Naive thymus-derived CD4-positive, alpha-beta T cell (primary cell): ENCODE data around the gene KLF11. TPM values are rescaled to one million over a fixed set of nuclear protein-coding genes. Genes with fewer than 3 reads are reported as not detected.

Source experiments
- ATAC-seq: fragments of 150-1000 bp; cut with Tn5 transposase; 2 replicates; pipeline ENCODE4 v1.10.0; 2021; ENCODE audit warnings: mild to moderate bottlenecking, moderate library complexity
- CTCF ChIA-PET: fragments of 350-600 bp; sonication (Branson Sonifier 250); formaldehyde crosslinking; loops from one replicate; lab custom pipeline; 2021; ENCODE audit warnings: antibody characterized with exemption; lab: Charles Lee
- POLR2A ChIA-PET: fragments of 350-600 bp; sonication (Branson Sonifier 250); formaldehyde crosslinking; loops from one replicate; lab custom pipeline; 2021; ENCODE audit warnings: antibody characterized with exemption, inconsistent platforms; lab: Charles Lee
- DNase-seq, 9 donors: peaks; one replicate each; pipeline versions ENCODE4 v3.0.0 to v3.0.0-alpha.2; 2020 to 2022; ENCODE audit warnings: mixed read lengths in 1 of 9
- H3K27ac ChIP-seq: one replicate; pipeline ENCODE4 v1.7.0; 2013; ENCODE audit warnings: mild to moderate bottlenecking, low read depth, low read length, moderate library complexity
- H3K27me3 ChIP-seq, 2 donors: one replicate each; pipeline ENCODE4 v1.7.0; 2013; ENCODE audit warnings: low read length in 2 of 2, mild to moderate bottlenecking in 2 of 2, moderate library complexity in 2 of 2; ENCODE audit not compliant: control insufficient read depth in 2 of 2, insufficient read depth in 2 of 2
- H3K36me3 ChIP-seq, 3 experiments: 1 replicate in 2 of 3; 2 replicates in 1 of 3; pipeline ENCODE4 v1.7.0; 2013; ENCODE audit warnings: low read length in 3 of 3, mild to moderate bottlenecking in 3 of 3, moderate library complexity in 1 of 3; ENCODE audit not compliant: insufficient read depth in 3 of 3, control insufficient read depth in 2 of 3
- H3K4me1 ChIP-seq, 2 donors: one replicate each; pipeline ENCODE4 v1.7.0; 2013; ENCODE audit warnings: low read length in 2 of 2, mild to moderate bottlenecking in 2 of 2, moderate library complexity in 1 of 2; ENCODE audit not compliant: control insufficient read depth in 2 of 2, insufficient read depth in 2 of 2
- H3K4me3 ChIP-seq: 2 replicates; pipeline ENCODE4 v1.7.0; 2013; ENCODE audit warnings: mild to moderate bottlenecking, low read length
- H3K9me3 ChIP-seq, 3 experiments: 1 replicate in 2 of 3; 2 replicates in 1 of 3; pipeline ENCODE4 v1.7.0; 2013; ENCODE audit warnings: low read length in 3 of 3; ENCODE audit not compliant: control insufficient read depth in 2 of 3
- H3K27ac Mint-ChIP-seq, 9 donors: one replicate each; pipeline ENCODE4 v1.8.0; 2020 to 2022; ENCODE audit warnings: mixed read lengths in 9 of 9, mild to moderate bottlenecking in 8 of 9, moderate library complexity in 5 of 9, inconsistent platforms in 2 of 9
- H3K27me3 Mint-ChIP-seq, 5 donors: one replicate each; pipeline ENCODE4 v1.8.0; 2021 to 2022; ENCODE audit warnings: mixed read lengths in 5 of 5, mild to moderate bottlenecking in 1 of 5
- H3K36me3 Mint-ChIP-seq, 5 donors: one replicate each; pipeline ENCODE4 v1.8.0; 2020 to 2022; ENCODE audit warnings: mixed read lengths in 5 of 5, mild to moderate bottlenecking in 3 of 5, inconsistent platforms in 1 of 5
- H3K4me1 Mint-ChIP-seq, 7 donors: one replicate each; pipeline ENCODE4 v1.8.0; 2020 to 2022; ENCODE audit warnings: mixed read lengths in 7 of 7, mild to moderate bottlenecking in 3 of 7, inconsistent platforms in 1 of 7
- H3K4me3 Mint-ChIP-seq, 10 donors: one replicate each; pipeline ENCODE4 v1.8.0; 2020 to 2022; ENCODE audit warnings: mild to moderate bottlenecking in 10 of 10, mixed read lengths in 10 of 10, moderate library complexity in 6 of 10, inconsistent platforms in 2 of 10
- H3K9me3 Mint-ChIP-seq, 11 donors: one replicate each; pipeline ENCODE4 v1.8.0; 2020 to 2022; ENCODE audit warnings: mixed read lengths in 11 of 11, mild to moderate bottlenecking in 4 of 11, inconsistent platforms in 1 of 11, moderate library complexity in 1 of 11
- intact Hi-C, 2 donors: fragments of 100-400 bp; cut with micrococcal nuclease; formaldehyde crosslinking; loops; one replicate each; pipeline ENCODE4 v1.15.1; 2023
- polyA plus RNA-seq, 2 donors: library from polyadenylated mRNA; unstranded; fragments of 300-500 nt; fragmentation: Illumina TruSeq; gene quantifications; one replicate each; pipeline ENCODE4 v1.2.3, GENCODE V29; 2021
- total RNA-seq, 6 experiments: library from RNA in 5 of 6; stranded (reverse) in 5 of 6; gene quantifications; 1 replicate in 5 of 6; 2 replicates in 1 of 6; pipeline ENCODE4 v1.2.3 and lab custom pipeline; 2021 to 2026

Gene KLF11
- total RNA-seq: 10 to 100 TPM in 2 of 5 experiments, 1 to 10 TPM in 3; 2.7 to 48.6 (median 6.8) TPM
- 1 to 10 TPM; 1.3 to 1.7 TPM for polyA plus RNA-seq
- 40.7 reads per million, percentile 66 among the genes with 10 or more reads in this experiment for total RNA-seq (lab: John Stamatoyannopoulos, UW)

DNA sequence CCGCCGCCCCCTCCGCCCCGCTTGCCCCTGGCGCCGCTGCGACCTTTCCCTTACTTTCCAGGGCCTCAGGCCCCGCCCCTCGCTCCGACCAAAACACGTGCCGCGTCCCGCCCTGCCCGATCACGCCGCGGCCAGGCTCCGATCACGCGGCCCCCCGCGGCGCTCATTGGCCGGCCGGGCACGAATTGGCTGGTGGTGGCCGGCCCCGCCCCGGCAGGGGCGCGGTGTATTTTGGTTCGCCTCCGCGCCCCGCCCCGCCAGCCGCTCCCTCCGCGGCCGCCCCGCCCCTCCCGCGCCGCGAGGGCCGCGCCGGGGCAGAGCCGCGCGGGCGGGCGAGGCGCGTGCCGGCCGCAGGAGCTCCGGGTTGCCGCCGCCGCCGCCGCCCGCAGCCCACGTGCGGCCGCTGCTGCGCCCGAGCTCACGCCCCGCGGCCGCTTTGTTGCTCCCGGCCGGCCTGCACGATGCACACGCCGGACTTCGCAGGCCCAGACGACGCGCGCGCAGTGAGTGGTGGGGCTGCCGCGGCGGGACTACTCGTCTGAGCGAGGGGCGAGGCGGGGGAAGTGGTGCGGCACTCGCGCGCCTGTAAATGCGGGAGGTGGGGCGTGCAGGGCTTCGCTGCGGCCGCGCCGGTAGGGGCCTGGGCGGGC is at the start of gene KLF11:
KLF11 (plus strand) TSS at position 295 of the 650 bp plus-strand sequence; CDS start at position 462, 167 bp downstream.
- Histone ChIP-seq H3K9me3 (no peaks in the 10 kb centered on the region), H3K36me3 (peaks cover 0 to 12% (median 0%) of the 10 kb centered on the region in 3 experiments), H3K4me3 (peak within 1 kb of the TSS; percentile 53), H3K27ac (peak within 1 kb of the TSS; percentile 76), H3K4me1 (peaks cover 6% of the 10 kb centered on the region in 2 donors), H3K27me3 (no peaks in the 10 kb centered on the region)
- ATAC-seq (peak; percentile 81), DNase-seq (peak; percentile 61 to 83 (median 77))
- peaks cover 14 to 34% (median 29%) of the 10 kb centered on the region in 7 donors for H3K4me1 Mint-ChIP-seq
- intact Hi-C loops: loop anchor here (1.0 to 10.0 kb wide), 10 partner anchors 14 to 1206 kb away; partner anchors contain the start of genes TAF1B (in 2 of the 2), ADAM17 (in 1 of the 2), CPSF3 (in 1 of the 2) and HPCAL1 (in 1 of the 2)
- CTCF ChIA-PET: interaction anchor here (1.3 to 8.5 kb wide), 2 partner anchors 59 to 230 kb away, joined by 5 to 77 read pairs; no protein-coding TSS in a partner anchor
- POLR2A ChIA-PET: interaction anchor here (1.1 to 1.6 kb wide), 3 partner anchors 14 to 200 kb away, joined by 3 to 7 read pairs (median 5); partner anchors contain the start of gene TAF1B
- peaks cover 0 to 31% (median 0%) of the 10 kb centered on the region in 5 donors for H3K27me3 Mint-ChIP-seq
- peak within 1 kb of the TSS; percentile 83 to 94 (median 89) for H3K4me3 Mint-ChIP-seq
- H3K36me3 Mint-ChIP-seq: peaks cover 0 to 9% (median 3%) of the 10 kb centered on the region in 5 donors
- peaks cover 0 to 5% (median 0%) of the 10 kb centered on the region in 11 donors for H3K9me3 Mint-ChIP-seq
- H3K27ac Mint-ChIP-seq: peak within 1 kb of the TSS; percentile 87 to 95 (median 93)

DNA sequence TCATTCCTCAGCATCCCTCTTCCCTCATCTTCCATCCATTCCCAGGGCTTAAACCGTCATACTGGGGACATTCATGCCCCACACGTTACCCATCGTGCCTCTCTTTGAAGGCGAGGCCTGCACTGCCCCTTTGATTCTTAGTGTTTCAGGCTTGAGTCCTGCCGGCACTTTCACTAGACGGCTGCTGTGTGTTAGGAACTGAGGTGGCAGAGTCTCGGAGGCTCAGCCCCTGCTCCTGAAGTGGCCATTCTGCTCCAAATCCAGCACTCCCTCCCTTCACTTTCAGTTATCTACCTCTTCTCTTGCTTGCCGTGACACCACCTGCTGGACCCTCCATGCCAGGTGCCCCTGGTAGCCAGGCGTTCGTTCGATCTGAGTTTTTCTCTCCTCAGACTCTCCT is 48.9 kb upstream of the KLF11 start:
- peak overlapping the region in 1 of 9 donors; percentile 77 for H3K27ac Mint-ChIP-seq
- ChIA-PET POLR2A (no interaction called here), CTCF (interaction anchor here (0.5 to 2.6 kb wide), 2 partner anchors 10 to 113 kb away, joined by 3 to 8 read pairs; no protein-coding TSS in a partner anchor)
- Histone ChIP-seq H3K4me3 (no peak overlapping the region), H3K36me3 (no peaks in the 10 kb centered on the region), H3K27ac (no peak overlapping the region), H3K27me3 (no peaks in the 10 kb centered on the region), H3K4me1 (no peaks in the 10 kb centered on the region), H3K9me3 (no peaks in the 10 kb centered on the region)
- no peak for DNase-seq
- intact Hi-C loops: no loop called here
- H3K4me1 Mint-ChIP-seq: no peaks in the 10 kb centered on the region
- H3K27me3 Mint-ChIP-seq: peaks cover 0 to 6% (median 0%) of the 10 kb centered on the region in 5 donors
- ATAC-seq: no peak
- no peak overlapping the region for H3K4me3 Mint-ChIP-seq
- peaks cover 0 to 9% (median 0%) of the 10 kb centered on the region in 5 donors for H3K36me3 Mint-ChIP-seq
- no peaks in the 10 kb centered on the region for H3K9me3 Mint-ChIP-seq

DNA sequence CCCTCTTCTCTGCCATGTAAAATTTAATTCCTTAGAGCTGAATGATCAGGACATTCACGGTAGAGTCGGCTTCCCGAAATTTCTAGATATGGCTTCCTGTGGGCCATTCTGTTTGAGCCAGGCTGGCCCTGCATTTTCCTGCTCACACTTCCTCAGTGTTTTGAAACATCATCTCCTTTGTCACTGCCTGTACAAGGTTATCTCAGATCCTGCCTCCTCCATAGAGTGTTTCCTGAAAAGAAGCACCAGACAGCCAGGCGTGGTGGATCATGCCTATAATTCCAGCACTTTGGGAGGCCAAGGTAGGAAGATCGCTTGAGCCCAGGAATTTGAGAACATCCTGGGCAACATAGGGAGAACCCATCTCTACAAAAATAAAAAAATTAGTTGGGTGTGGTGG is 48.3 kb upstream of the KLF11 start:
- Histone ChIP-seq H3K4me3 (no peak overlapping the region), H3K9me3 (no peaks in the 10 kb centered on the region), H3K36me3 (no peaks in the 10 kb centered on the region), H3K4me1 (no peaks in the 10 kb centered on the region), H3K27me3 (no peaks in the 10 kb centered on the region), H3K27ac (no peak overlapping the region)
- peaks cover 0 to 9% (median 0%) of the 10 kb centered on the region in 5 donors for H3K36me3 Mint-ChIP-seq
- peaks cover 0 to 6% (median 0%) of the 10 kb centered on the region in 5 donors for H3K27me3 Mint-ChIP-seq
- no peak overlapping the region for H3K27ac Mint-ChIP-seq
- ChIA-PET POLR2A (no interaction called here), CTCF (interaction anchor here (0.5 to 2.6 kb wide), 2 partner anchors 11 to 114 kb away, joined by 3 to 8 read pairs; no protein-coding TSS in a partner anchor)
- H3K4me1 Mint-ChIP-seq: no peaks in the 10 kb centered on the region
- no peak for DNase-seq
- H3K9me3 Mint-ChIP-seq: no peaks in the 10 kb centered on the region
- intact Hi-C loops: no loop called here
- no peak for ATAC-seq
- H3K4me3 Mint-ChIP-seq: no peak overlapping the region

DNA sequence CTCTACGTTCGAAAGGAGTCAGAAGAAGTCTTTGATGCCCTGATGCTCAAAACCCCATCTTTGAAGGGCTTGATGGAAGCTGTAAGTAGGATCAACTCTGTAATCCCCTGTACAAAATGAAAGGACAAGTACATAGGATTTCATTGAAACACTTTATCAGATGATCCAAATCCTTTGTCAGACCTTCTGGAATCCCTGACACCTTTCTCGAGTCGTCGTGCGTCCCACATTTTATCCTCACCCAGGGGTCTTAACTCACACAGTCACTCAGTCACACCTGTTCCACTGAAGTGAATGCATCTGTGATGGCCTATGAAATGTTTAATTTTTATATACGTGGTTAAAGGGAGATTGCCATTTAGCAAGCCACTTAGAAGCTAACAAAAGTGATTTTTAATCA is 47.0 kb upstream of the KLF11 start:
- CTCF ChIA-PET: interaction anchor here (2.6 kb wide), 1 partner anchor 12 kb away, joined by 8 read pairs; no protein-coding TSS in a partner anchor
- intact Hi-C loops: no loop called here
- H3K9me3 ChIP-seq: no peaks in the 10 kb centered on the region
- Mint-ChIP-seq H3K27ac (peak overlapping the region in 2 of 9 donors; percentile 63 to 67), H3K36me3 (peaks cover 0 to 9% (median 0%) of the 10 kb centered on the region in 5 donors), H3K4me3 (no peak overlapping the region), H3K4me1 (no peaks in the 10 kb centered on the region), H3K27me3 (peaks cover 0 to 6% (median 0%) of the 10 kb centered on the region in 5 donors), H3K9me3 (no peaks in the 10 kb centered on the region)
- H3K27me3 ChIP-seq: no peaks in the 10 kb centered on the region
- ATAC-seq: no peak
- no peak for DNase-seq
- H3K4me1 ChIP-seq: no peaks in the 10 kb centered on the region
- no peak overlapping the region for H3K4me3 ChIP-seq
- no peaks in the 10 kb centered on the region for H3K36me3 ChIP-seq
- H3K27ac ChIP-seq: no peak overlapping the region
- POLR2A ChIA-PET: no interaction called here

DNA sequence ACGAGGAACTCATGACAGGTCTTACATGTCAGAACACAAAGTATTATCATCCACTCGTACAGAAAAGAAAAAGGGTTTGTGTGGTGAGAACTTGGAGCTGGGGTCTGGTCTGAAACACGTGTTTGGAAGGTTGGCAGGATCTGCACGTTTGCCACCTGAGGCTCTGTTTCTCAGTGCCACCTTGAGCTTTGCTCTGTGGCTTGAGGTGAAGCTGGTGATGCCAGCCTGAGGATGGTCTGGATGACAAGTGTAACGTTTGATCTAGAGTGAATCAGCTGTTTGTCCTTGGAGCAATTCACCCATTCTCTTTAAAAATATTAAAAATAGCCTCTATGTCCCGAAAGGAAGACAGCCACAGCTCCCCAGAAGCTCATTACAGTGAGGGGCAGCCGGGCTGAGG is 45.4 kb upstream of the KLF11 start:
- DNase-seq: no peak
- Histone ChIP-seq H3K9me3 (no peaks in the 10 kb centered on the region), H3K27ac (no peak overlapping the region), H3K4me3 (no peak overlapping the region), H3K27me3 (no peaks in the 10 kb centered on the region), H3K36me3 (no peaks in the 10 kb centered on the region), H3K4me1 (no peaks in the 10 kb centered on the region)
- CTCF ChIA-PET: no interaction called here
- Mint-ChIP-seq H3K4me1 (peaks cover 0 to 3% (median 0%) of the 10 kb centered on the region in 7 donors), H3K27me3 (peaks cover 0 to 6% (median 0%) of the 10 kb centered on the region in 5 donors), H3K4me3 (no peak overlapping the region), H3K36me3 (peaks cover 0 to 3% (median 0%) of the 10 kb centered on the region in 5 donors), H3K9me3 (no peaks in the 10 kb centered on the region), H3K27ac (no peak overlapping the region)
- intact Hi-C loops: no loop called here
- ATAC-seq: no peak
- POLR2A ChIA-PET: interaction anchor here (0.7 to 0.8 kb wide), 2 partner anchors 22 to 34 kb away, joined by 3 read pairs; no protein-coding TSS in a partner anchor

DNA sequence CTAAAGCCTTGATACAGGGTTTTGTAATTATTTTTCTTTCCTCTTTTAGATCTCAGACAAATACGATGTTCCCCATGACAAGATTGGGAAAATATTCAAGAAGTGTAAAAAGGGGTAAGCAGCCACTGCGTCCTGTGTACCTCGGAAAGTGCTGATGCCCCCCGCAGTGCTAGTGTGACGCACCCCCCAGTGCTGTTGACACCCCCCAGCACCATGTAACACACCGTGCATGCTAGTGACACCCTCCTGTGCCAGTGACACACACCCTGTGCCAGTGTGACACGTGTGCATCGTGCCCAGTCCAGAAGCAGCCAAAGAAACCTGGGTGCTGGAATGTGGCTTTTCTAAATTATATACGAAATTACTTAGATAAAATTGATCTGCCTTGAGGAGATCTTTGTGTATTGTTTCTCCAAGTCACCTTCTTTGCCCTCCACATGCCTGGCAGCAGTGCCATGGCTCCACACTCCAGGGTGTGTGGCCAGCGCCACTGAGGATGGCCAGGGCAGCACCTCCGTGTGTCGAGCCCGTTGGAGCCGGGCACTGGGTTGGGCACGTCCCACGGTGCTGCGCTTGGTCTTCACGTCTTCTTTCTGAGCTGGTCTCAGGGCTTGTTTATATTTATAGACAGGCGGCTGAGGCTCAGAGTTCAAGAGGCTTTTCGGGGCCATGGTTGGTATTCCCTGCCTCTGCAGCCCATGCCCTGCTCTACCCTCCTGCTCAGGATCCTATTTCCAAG is 44.3 kb upstream of the KLF11 start:
- CTCF ChIA-PET: no interaction called here
- Histone ChIP-seq H3K27ac (no peak overlapping the region), H3K4me1 (no peaks in the 10 kb centered on the region), H3K9me3 (no peaks in the 10 kb centered on the region), H3K4me3 (no peak overlapping the region), H3K27me3 (no peaks in the 10 kb centered on the region), H3K36me3 (no peaks in the 10 kb centered on the region)
- H3K27me3 Mint-ChIP-seq: peaks cover 0 to 6% (median 0%) of the 10 kb centered on the region in 5 donors
- DNase-seq (no peak), ATAC-seq (no peak)
- POLR2A ChIA-PET: no interaction called here
- peaks cover 0 to 3% (median 0%) of the 10 kb centered on the region in 5 donors for H3K36me3 Mint-ChIP-seq
- H3K4me3 Mint-ChIP-seq: no peak overlapping the region
- intact Hi-C loops: no loop called here
- peaks cover 0 to 3% (median 0%) of the 10 kb centered on the region in 7 donors for H3K4me1 Mint-ChIP-seq
- no peak overlapping the region for H3K27ac Mint-ChIP-seq
- H3K9me3 Mint-ChIP-seq: no peaks in the 10 kb centered on the region
